ENCODE measurements around the gene MBD6.

- TF ChIP-seq POLR2A (IDR thresholded peaks at IDR 0.05) = no peak
- TF ChIP-seq CTCF (IDR thresholded peaks at IDR 0.05) = no peak
Measured at GRCh38 chr12:57539134-57539768, 16.6 kb downstream of the MBD6 start.

All from heart left ventricle (tissue), 13 donors.